Stimulated activated naive CD8-positive, alpha-beta T cell treated with anti-CD3 and anti-CD28 coated beads, Interleukin-15, Interleukin-2, amounts not matched to agents 100 ng/mL and 50 ng/mL, for 24 hours (primary cell): ENCODE results near the gene GHRL.

ENCODE experiments used
- H3K27ac Mint-ChIP-seq: one replicate; pipeline ENCODE4 v1.8.0; 2021; ENCODE audit warnings: mild to moderate bottlenecking, mixed read lengths
- H3K27me3 Mint-ChIP-seq: one replicate; pipeline ENCODE4 v1.8.0; 2021; ENCODE audit warnings: mixed read lengths
- H3K36me3 Mint-ChIP-seq: one replicate; pipeline ENCODE4 v1.8.0; 2021; ENCODE audit warnings: low read depth, mixed read lengths
- H3K4me1 Mint-ChIP-seq: one replicate; pipeline ENCODE4 v1.8.0; 2021; ENCODE audit warnings: low read depth, mixed read lengths
- H3K4me3 Mint-ChIP-seq: one replicate; pipeline ENCODE4 v1.8.0; 2021; ENCODE audit warnings: mild to moderate bottlenecking, mixed read lengths
- H3K9me3 Mint-ChIP-seq: one replicate; pipeline ENCODE4 v1.8.0; 2021; ENCODE audit warnings: mixed read lengths

GHRL gene

GRCh38 chr3:10260211-10260701 is 32.5 kb downstream of the GHRL start:
- H3K4me1 Mint-ChIP-seq = peaks cover 73% of the 10 kb centered on the region
- H3K36me3 Mint-ChIP-seq = peaks cover 73% of the 10 kb centered on the region
- H3K4me3 Mint-ChIP-seq = no peak overlapping the region

DNA sequence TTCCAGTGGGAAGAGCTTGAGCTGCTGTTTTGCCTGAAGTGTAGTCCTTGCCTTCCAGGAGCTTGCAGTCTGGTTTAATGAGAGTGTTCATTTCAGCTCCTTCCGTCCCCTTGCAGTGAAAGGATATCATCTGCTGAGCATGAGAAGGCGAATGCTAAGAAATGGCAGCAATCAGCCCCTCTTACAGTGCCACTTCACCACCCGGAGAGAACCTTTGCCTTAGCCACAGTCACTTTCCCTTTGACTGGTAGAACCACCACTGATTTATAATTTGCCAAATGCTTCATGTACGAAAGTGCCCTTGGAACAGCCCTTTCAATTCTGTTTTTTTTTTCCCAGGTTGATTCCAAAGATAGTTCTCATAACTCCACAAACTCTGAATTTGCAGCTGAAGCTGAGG is 32.9 kb downstream of the GHRL start:
- Mint-ChIP-seq H3K27me3 (no peaks in the 10 kb centered on the region), H3K27ac (peak overlapping the region; percentile 52), H3K4me3 (no peak overlapping the region), H3K9me3 (no peaks in the 10 kb centered on the region), H3K4me1 (peaks cover 77% of the 10 kb centered on the region), H3K36me3 (peaks cover 77% of the 10 kb centered on the region)

More at GRCh38 chr3:10260211-10260701, 32.5 kb downstream of the GHRL start:
- Mint-ChIP-seq H3K27ac (peak overlapping the region; percentile 52), H3K27me3 (no peaks in the 10 kb centered on the region), H3K9me3 (no peaks in the 10 kb centered on the region)

- Mint-ChIP-seq H3K9me3 (no peaks in the 10 kb centered on the region), H3K27me3 (no peaks in the 10 kb centered on the region), H3K4me3 (no peak overlapping the region), H3K36me3 (peaks cover 81% of the 10 kb centered on the region), H3K27ac (peak overlapping the region; percentile 52), H3K4me1 (peaks cover 78% of the 10 kb centered on the region)
Observed at GRCh38 chr3:10259036-10259435, 33.7 kb downstream of the GHRL start.

- peaks cover 81% of the 10 kb centered on the region for H3K36me3 Mint-ChIP-seq
- H3K4me3 Mint-ChIP-seq = no peak overlapping the region
- H3K9me3 Mint-ChIP-seq = no peaks in the 10 kb centered on the region
- H3K4me1 Mint-ChIP-seq = peaks cover 79% of the 10 kb centered on the region
- H3K27me3 Mint-ChIP-seq = no peaks in the 10 kb centered on the region
- peak overlapping the region; percentile 51 for H3K27ac Mint-ChIP-seq
Observed at GRCh38 chr3:10255835-10256234, 36.9 kb downstream of the GHRL start.

DNA sequence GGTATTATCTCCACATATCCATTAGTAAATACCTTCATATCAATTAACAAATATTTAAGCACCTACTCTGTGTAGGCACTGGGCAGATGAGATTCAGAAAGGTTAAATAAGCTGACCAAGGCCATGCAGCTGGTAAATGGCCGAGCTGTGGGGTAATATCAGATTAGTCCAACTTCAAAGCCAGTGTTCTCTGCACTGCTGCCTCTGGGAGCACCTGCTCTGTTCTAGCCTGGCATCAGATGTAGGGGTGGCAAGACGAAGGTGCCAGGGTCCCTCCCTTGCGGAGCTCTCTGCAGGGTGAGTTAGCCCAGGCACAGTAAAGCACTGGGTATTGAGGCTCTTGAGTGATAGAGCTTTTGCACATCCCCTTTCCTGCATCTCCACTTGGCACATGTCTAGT is 39.0 kb downstream of the GHRL start:
- H3K4me1 Mint-ChIP-seq = peaks cover 77% of the 10 kb centered on the region
- peak overlapping the region; percentile 56 for H3K27ac Mint-ChIP-seq
- peaks cover 78% of the 10 kb centered on the region for H3K36me3 Mint-ChIP-seq
- no peak overlapping the region for H3K4me3 Mint-ChIP-seq
- H3K27me3 Mint-ChIP-seq = no peaks in the 10 kb centered on the region
- no peaks in the 10 kb centered on the region for H3K9me3 Mint-ChIP-seq

DNA sequence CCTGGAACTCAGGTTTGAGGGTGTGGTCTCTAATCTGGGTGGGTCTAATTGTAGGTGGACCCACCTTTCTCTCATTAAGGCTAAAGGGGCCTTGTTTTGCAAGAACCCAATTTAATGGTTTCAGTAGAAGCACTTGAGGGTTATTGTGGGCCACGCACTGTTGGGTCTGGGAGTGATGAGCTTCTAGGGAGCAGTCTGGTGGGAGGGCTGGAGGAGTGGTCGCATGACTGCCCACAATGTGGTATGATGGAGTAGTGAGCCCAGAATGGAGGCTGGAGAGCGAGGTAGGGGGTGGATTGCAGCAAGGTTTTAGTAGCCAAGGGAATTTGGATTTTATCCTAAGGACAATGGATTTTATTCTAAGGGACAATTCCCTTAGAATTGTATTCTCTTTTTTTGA is 41.7 kb downstream of the GHRL start:
- H3K36me3 Mint-ChIP-seq = peaks cover 72% of the 10 kb centered on the region
- peak overlapping the region; percentile 98 for H3K27ac Mint-ChIP-seq

DNA sequence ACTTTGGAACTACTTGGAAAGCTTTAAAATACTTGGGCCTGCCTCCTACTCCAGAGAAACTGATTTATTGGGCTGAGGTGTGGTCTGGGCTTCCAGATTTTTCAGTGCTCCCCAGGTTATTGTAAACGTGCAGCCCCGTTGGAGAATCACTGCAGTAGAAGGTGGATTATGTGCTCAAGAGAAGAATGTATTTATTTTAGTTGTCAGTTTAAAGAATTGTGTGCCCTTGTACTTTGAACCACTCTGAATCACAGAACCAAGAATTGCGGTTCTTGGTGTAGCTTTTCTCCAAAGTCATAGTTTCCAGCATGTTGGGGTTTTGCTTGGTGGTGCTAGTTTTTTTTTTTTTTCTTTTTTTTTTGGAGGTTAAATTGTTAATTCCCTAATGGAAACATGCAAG is 42.9 kb downstream of the GHRL start:
- Mint-ChIP-seq H3K4me1 (peaks cover 74% of the 10 kb centered on the region), H3K9me3 (peaks cover 11% of the 10 kb centered on the region), H3K27me3 (no peaks in the 10 kb centered on the region), H3K27ac (peak overlapping the region; percentile 98), H3K4me3 (peak overlapping the region; percentile 98), H3K36me3 (peaks cover 71% of the 10 kb centered on the region)

More for the DNA sequence above, 41.7 kb downstream of the GHRL start:
- H3K9me3 Mint-ChIP-seq = peaks cover 3% of the 10 kb centered on the region
- H3K4me1 Mint-ChIP-seq = peaks cover 78% of the 10 kb centered on the region
- H3K4me3 Mint-ChIP-seq = peak overlapping the region; percentile 98
- no peaks in the 10 kb centered on the region for H3K27me3 Mint-ChIP-seq

DNA sequence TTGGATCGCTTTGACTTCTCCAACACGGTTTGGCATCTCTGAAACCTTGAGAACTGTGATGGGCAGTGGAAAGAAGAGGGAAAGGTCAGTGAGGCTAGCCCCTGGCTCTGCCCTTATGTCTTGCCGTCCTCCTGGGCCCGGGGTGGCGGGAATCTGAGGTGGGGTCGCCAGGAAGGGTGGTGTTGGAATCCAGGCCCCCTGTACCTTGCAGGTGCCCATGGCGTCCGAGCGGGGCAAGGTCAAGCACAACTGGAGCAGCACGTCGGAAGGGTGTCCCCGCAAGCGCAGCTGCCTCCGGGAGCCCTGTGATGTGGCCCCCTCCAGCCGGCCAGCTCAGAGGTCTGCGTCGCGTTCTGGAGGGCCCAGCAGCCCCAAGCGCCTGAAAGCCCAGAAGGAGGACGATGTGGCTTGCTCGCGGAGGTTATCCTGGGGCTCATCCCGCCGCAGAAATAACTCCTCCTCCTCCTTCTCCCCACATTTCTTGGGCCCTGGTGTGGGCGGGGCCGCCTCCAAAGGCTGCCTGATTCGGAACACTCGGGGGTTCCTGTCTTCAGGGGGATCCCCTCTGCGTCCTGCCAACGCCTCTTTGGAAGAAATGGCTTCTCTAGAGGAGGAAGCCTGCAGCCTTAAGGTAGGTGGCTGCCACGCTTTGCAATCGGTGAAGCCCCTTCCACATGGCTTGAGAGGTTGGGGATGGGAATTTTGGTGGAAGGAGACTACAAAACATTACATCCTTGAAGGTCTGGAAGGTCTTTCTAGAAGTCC is 43.6 kb downstream of the GHRL start:
- Mint-ChIP-seq H3K9me3 (peaks cover 16% of the 10 kb centered on the region), H3K27ac (peak overlapping the region; percentile 98), H3K4me3 (peak overlapping the region; percentile 98), H3K27me3 (no peaks in the 10 kb centered on the region), H3K4me1 (peaks cover 74% of the 10 kb centered on the region), H3K36me3 (peaks cover 71% of the 10 kb centered on the region)

GRCh38 chr3:10248184-10248983 is 44.4 kb downstream of the GHRL start, which contains the start of gene TATDN2:
TSS of gene TATDN2 (plus strand) at chr3:10248459. CDS start at chr3:10249201, 742 bp downstream.
- Mint-ChIP-seq H3K27ac (peak within 1 kb of the TSS; percentile 98), H3K4me1 (peaks cover 74% of the 10 kb centered on the region), H3K36me3 (peaks cover 69% of the 10 kb centered on the region), H3K9me3 (peaks cover 21% of the 10 kb centered on the region), H3K4me3 (peak within 1 kb of the TSS; percentile 98), H3K27me3 (no peaks in the 10 kb centered on the region)

DNA sequence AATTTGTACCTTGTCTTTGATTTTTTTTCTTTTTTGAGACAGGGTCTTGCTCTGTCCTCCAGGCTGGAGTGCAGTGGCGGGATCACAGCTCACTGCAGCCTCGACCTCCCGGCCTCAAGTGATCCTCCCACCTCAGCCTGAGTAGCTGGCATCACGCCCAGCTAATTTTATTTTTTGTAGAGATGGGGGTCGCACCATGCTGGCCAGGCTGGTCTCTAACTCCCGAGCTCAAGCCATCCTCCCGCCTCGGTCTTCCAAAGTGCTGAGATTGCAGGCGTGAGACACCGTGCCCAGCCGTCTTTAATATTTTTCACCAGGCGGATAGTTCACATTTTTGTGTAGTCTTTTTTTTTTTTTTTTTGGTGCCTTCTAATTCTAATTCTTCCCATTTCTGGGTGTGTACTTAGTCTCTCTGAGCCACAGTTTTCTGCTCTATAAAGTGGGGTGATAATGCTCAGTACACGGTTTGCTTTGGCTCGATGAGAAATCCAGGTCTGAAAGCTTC is 45.0 kb downstream of the GHRL start:
- Mint-ChIP-seq H3K27ac (peak overlapping the region; percentile 93), H3K27me3 (no peaks in the 10 kb centered on the region)

GRCh38 chr3:10245081-10245712 is 47.5 kb downstream of the GHRL start:
- Mint-ChIP-seq H3K27ac (no peak overlapping the region), H3K27me3 (no peaks in the 10 kb centered on the region), H3K36me3 (peaks cover 47% of the 10 kb centered on the region), H3K4me3 (no peak overlapping the region), H3K9me3 (peaks cover 21% of the 10 kb centered on the region), H3K4me1 (peaks cover 75% of the 10 kb centered on the region)

More for the DNA sequence above, 45.0 kb downstream of the GHRL start:
- Mint-ChIP-seq H3K36me3 (peaks cover 62% of the 10 kb centered on the region), H3K4me3 (peak overlapping the region; percentile 85), H3K9me3 (peaks cover 21% of the 10 kb centered on the region), H3K4me1 (peaks cover 74% of the 10 kb centered on the region)

- peaks cover 21% of the 10 kb centered on the region for H3K9me3 Mint-ChIP-seq
- H3K27me3 Mint-ChIP-seq = no peaks in the 10 kb centered on the region
- peaks cover 44% of the 10 kb centered on the region for H3K36me3 Mint-ChIP-seq
- peak overlapping the region; percentile 78 for H3K27ac Mint-ChIP-seq
- no peak overlapping the region for H3K4me3 Mint-ChIP-seq
- H3K4me1 Mint-ChIP-seq = peaks cover 72% of the 10 kb centered on the region
Observed at GRCh38 chr3:10244009-10244408, 48.7 kb downstream of the GHRL start.

DNA sequence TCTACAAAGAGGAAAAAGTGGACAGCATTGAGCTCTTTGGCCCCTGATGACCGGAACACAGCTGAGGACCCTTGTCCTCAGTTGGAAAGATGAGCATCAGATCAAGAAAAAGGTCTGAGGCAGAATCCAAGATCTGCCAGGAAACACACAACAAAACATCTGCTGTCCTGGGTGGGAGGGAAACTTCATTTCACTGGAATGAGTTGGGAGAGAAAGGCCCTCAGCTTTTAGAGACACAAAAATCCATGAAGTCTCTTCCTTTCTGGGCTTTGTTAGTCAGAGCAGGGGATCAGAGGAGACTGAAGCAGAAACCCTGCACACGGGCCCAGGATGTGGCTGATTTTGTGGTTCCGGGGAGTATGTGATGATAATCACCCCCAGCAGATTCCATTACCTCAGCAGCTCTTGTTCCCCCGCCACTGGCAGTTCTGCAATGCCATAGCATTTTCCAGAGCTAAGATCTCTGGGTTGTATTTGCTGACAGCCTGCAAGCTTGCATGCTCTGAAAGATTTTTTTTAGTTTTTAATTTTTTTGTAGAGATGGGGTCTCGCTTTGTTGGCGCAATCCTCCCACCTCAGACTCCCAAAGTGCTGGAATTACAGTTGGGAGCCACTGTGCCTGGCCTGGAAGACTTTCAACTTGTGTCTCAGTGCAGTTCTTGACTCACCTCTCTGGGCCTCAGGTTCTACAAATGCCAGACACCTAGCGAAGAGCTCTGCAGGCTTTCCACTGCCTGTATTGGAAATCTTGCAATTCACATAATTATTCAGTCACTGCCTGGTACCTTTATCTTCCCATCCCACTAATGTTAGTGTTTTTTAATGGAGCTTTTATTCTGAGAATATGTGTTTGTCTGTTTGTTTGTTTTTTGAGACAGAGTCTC is 50.3 kb downstream of the GHRL start:
- Mint-ChIP-seq H3K36me3 (peaks cover 50% of the 10 kb centered on the region), H3K27ac (peak overlapping the region; percentile 100), H3K9me3 (peaks cover 21% of the 10 kb centered on the region), H3K4me3 (peak overlapping the region; percentile 79), H3K27me3 (no peaks in the 10 kb centered on the region), H3K4me1 (peaks cover 79% of the 10 kb centered on the region)

GRCh38 chr3:10240799-10241198 is 51.9 kb downstream of the GHRL start:
- Mint-ChIP-seq H3K27me3 (no peaks in the 10 kb centered on the region), H3K4me3 (no peak overlapping the region), H3K9me3 (peaks cover 18% of the 10 kb centered on the region), H3K4me1 (peaks cover 79% of the 10 kb centered on the region), H3K36me3 (peaks cover 52% of the 10 kb centered on the region), H3K27ac (peak overlapping the region; percentile 26)
